Cardiac muscle cell (in vitro differentiated cells and primary cell): ENCODE results near the gene ATXN1. TPM values are rescaled to one million over a fixed set of nuclear protein-coding genes. Genes with fewer than 3 reads are reported as not detected.

Experiments used
- DNase-seq, 2 donors: peaks; one replicate each; pipeline versions ENCODE4 v3.0.0 to v3.0.0-alpha.2; 2010 to 2017; ENCODE audit warnings: low read depth in 1 of 2, low spot score in 1 of 2
- H3K27ac ChIP-seq: fragments of 200-600 bp; sonication (generic); 2 replicates; pipeline ENCODE4 v1.5.1; 2016
- H3K27me3 ChIP-seq: fragments of 200-600 bp; sonication (generic); 2 replicates; pipeline ENCODE4 v1.6.0; 2016; ENCODE audit warnings: control low read depth
- H3K36me3 ChIP-seq: fragments of 200-600 bp; sonication (generic); 2 replicates; pipeline ENCODE4 v1.5.1; 2016; ENCODE audit warnings: control low read depth
- H3K4me1 ChIP-seq: fragments of 200-600 bp; sonication (generic); 2 replicates; pipeline ENCODE4 v1.8.1; 2017; ENCODE audit warnings: low read depth, mild to moderate bottlenecking, mixed run types
- H3K4me3 ChIP-seq: fragments of 200-600 bp; sonication (generic); 2 replicates; pipeline ENCODE4 v1.5.1; 2016; ENCODE audit warnings: mild to moderate bottlenecking
- H3K9me3 ChIP-seq: fragments of 200-600 bp; sonication (generic); 2 replicates; pipeline ENCODE4 v1.5.1; 2017; ENCODE audit warnings: low read depth, mild to moderate bottlenecking, control low read depth
- polyA plus RNA-seq: library from polyadenylated mRNA; unstranded; fragments of >200 nt; fragmentation: Nextera tagmentation; extraction: Ambion mirVana; gene quantifications from 2 replicates; pipeline ENCODE4 v1.2.1, GENCODE V29; 2016
- total RNA-seq: library from RNA; depleted of rRNA; stranded (reverse); fragments of >200 nt; gene quantifications from 2 replicates; pipeline ENCODE4 v1.2.3, GENCODE V29; 2016
- TF ChIP-seq, protein P1 (sequence below): IDR thresholded peaks from 2 replicates; pipeline ENCODE4 v1.5.1; 2012; ENCODE audit warnings: low read depth, mild to moderate bottlenecking, low read length

ATXN1 gene
- total and polyA plus RNA-seq, 2 experiments from 2014 or later: 15.1 to 37.4 TPM

DNA sequence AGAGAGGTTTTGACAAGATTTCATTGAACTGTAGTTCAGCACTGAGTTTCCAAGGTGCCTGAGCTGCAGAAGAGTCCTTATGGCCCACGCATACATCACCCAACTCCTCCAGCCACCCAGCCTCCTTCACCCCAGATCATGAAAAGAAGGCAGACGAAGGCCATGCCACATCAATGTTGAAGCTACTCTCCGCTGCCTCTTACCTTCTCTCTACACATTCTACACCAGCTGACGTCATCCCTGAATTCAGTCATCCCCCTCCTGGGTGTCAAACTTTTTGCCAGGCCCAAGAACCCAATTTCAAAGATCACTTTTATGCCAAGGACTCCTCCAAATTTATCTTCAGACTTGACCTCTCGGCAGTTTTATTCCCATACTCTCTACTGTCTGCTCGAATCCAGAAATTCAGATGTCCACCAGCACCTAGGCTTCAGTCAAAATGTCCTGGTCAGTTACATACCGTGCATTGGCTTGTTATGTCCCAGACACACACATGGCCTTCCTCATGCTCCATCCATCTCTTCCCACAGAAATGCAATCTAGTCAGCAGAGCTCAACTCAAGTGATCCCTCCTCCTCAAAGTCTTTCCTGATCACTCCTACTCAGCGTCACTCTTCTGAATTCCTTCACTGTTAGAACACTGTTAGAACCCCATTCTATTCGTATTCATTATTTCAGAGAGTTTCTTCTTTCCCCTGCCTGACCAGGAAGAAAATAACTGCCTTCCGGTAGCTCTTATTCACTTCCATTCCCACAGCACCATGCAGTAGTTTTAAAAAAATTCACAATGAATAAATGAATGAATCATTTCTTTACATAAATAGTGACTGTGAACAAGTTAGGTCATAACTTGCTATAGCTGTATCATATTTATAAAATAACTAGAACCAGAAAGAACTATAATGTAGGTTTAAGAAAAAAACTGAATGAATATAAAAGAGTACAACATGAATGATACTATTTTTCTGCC, 11.5 kb downstream of the ATXN1 start:
- no peaks in the 10 kb centered on the region for H3K27me3 ChIP-seq
- no peaks in the 10 kb centered on the region for H3K36me3 ChIP-seq
- peaks cover 4% of the 10 kb centered on the region for H3K4me1 ChIP-seq
- H3K27ac ChIP-seq: no peak overlapping the region
- no peaks in the 10 kb centered on the region for H3K9me3 ChIP-seq
- no peak overlapping the region for H3K4me3 ChIP-seq
- TF ChIP-seq, protein P1, sequence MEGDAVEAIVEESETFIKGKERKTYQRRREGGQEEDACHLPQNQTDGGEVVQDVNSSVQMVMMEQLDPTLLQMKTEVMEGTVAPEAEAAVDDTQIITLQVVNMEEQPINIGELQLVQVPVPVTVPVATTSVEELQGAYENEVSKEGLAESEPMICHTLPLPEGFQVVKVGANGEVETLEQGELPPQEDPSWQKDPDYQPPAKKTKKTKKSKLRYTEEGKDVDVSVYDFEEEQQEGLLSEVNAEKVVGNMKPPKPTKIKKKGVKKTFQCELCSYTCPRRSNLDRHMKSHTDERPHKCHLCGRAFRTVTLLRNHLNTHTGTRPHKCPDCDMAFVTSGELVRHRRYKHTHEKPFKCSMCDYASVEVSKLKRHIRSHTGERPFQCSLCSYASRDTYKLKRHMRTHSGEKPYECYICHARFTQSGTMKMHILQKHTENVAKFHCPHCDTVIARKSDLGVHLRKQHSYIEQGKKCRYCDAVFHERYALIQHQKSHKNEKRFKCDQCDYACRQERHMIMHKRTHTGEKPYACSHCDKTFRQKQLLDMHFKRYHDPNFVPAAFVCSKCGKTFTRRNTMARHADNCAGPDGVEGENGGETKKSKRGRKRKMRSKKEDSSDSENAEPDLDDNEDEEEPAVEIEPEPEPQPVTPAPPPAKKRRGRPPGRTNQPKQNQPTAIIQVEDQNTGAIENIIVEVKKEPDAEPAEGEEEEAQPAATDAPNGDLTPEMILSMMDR: no peak
- DNase-seq: no peak

DNA sequence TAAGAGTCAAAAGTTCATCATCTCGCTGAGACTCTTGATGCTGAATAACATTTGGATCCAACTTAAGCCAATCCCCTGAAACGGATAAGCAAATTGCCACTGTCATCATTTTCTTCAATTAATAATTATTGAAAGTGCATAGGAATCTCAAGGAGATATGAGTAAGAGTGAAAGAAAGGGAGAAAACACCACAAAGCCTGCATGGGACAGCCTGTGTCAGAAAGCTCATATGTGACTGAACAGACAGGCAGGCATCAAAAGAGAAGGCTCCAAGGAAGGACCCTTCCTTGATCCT, 13.3 kb downstream of the ATXN1 start:
- TF ChIP-seq, protein P1: no peak
- H3K27ac ChIP-seq: no peak overlapping the region
- H3K36me3 ChIP-seq: no peaks in the 10 kb centered on the region
- no peaks in the 10 kb centered on the region for H3K9me3 ChIP-seq
- H3K27me3 ChIP-seq: no peaks in the 10 kb centered on the region
- no peak overlapping the region for H3K4me3 ChIP-seq
- DNase-seq: no peak
- H3K4me1 ChIP-seq: peaks cover 4% of the 10 kb centered on the region

DNA sequence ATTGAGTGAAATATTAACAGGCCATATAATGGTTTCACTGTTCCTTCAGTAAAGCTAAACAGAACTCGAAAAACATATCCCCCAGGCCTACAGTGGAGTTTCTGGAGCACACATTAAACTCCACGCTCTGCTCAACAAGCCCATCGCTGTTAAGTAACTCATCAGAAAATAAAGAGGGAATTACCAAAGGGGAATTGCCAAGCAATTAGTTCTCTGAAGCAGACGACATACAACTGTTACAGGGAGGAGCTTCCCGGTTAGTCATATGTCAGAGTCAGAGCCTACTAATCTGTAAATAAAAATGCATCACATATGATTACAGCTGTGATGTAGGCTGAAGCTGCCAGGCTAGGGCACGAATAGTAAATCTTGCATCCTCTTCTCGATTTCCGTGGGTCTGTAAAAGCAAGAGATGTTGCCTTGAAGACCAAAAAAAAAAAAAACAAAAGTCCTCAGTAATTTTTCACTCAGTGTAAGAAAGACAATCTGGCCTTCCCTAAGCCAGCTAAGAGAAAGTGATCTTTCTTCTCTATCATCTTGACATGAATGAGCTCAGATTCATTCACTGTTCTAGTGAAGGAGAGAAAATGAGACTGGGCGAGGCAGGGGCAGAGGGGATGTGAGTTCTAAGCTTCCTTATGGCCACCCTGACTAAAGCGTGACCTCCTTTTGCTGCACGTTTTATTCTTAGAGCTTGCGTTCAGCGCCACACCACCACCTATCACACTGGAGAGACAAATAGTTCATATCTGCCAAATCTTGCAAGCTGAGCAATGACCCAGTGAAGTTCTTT, 13.8 kb downstream of the ATXN1 start:
- DNase-seq: peak in 1 of 2 donors; percentile 74
- Histone ChIP-seq H3K27ac (no peak overlapping the region), H3K9me3 (no peaks in the 10 kb centered on the region), H3K27me3 (no peaks in the 10 kb centered on the region), H3K4me3 (no peak overlapping the region), H3K4me1 (peaks cover 4% of the 10 kb centered on the region), H3K36me3 (no peaks in the 10 kb centered on the region)
- TF ChIP-seq, protein P1: no peak

DNA sequence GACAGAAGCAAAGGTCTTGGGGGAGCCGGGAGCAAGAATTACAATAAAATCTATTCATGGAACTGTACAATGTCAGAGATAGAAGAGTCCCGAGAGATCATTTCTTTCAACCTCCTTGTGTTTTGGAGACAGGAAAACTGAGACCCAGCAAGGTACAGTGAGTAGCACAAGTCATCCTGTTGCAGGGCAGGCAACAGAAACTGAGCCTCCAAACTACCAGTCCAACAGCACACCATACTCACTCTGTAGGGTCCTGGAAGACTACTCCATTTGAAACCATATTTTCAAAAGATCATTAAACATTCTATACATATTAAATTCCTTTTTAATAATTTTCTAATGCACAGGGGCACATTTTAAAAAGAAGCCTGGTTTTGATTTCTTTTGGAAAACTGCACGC, 14.4 kb downstream of the ATXN1 start:
- TF ChIP-seq, protein P1: no peak
- Histone ChIP-seq H3K9me3 (no peaks in the 10 kb centered on the region), H3K27ac (no peak overlapping the region), H3K4me3 (no peak overlapping the region), H3K4me1 (peaks cover 4% of the 10 kb centered on the region), H3K36me3 (no peaks in the 10 kb centered on the region), H3K27me3 (no peaks in the 10 kb centered on the region)
- DNase-seq: no peak

DNA sequence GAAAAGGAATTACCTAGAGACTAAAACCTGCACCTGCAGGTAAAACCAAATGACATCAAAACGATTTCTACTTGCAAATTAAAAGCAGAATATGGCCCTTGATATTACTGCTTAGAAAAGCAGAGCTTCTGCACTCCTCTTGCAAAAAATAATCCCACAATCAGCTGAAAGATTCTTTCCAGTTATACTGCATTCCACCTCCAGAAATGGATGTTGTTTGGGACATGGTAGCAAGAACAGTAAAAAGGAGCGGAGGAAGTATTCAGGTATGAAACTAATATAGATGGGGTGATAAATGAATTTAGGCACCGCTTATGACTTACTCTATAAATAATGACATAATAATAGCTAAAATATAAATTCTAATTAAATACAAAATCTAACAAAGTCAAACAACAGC, 14.9 kb downstream of the ATXN1 start:
- no peak overlapping the region for H3K27ac ChIP-seq
- H3K36me3 ChIP-seq: no peaks in the 10 kb centered on the region
- peaks cover 4% of the 10 kb centered on the region for H3K4me1 ChIP-seq
- H3K4me3 ChIP-seq: no peak overlapping the region
- H3K27me3 ChIP-seq: no peaks in the 10 kb centered on the region
- TF ChIP-seq, protein P1: no peak
- no peak for DNase-seq
- no peaks in the 10 kb centered on the region for H3K9me3 ChIP-seq
